Stimulated activated CD4-positive, alpha-beta T cell treated with anti-CD3 and anti-CD28 coated beads, Interleukin-1b, Interleukin-23, amount 100 ng/mL, for 24 hours (primary cell): ENCODE measurements around the gene ACAD11.
"Not testable (repeated sequence)": the region's sequence is repeated elsewhere in the genome, so short reads cannot be mapped to it uniquely, and the experiment has no call there.

Experiments
- DNase-seq, 4 experiments: peaks; one replicate each; pipeline ENCODE4 v3.0.0-alpha.2; 2020; ENCODE audit warnings: low read depth in 4 of 4, low spot score in 1 of 4

ACAD11 gene

GRCh38 chr3:132606085-132606484 is 53.5 kb downstream of the ACAD11 start:
- DNase-seq: no peak

- no peak for DNase-seq
Observed at GRCh38 chr3:132605374-132605792, 54.2 kb downstream of the ACAD11 start.

- not testable (repeated sequence) for DNase-seq
Observed at GRCh38 chr3:132600614-132601013, 59.0 kb downstream of the ACAD11 start.

DNA sequence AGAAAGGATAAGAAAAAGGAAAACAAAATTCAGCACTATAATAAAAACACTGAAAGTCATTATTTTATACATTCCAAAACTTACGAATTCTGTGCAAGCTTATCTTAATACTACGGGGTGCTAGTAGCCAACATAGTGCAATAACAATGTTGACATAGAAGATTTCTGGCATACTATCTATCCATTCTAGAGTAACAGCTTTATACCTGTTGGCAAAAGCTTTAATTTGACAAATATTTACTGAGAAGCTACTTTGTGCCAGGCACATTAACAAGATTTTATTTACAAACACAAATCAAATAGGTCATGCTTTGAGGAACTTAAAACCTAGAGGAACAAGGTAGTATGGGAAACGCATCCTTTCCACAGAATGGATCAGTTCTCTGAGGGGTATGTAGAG is 61.4 kb downstream of the ACAD11 start:
- DNase-seq: no peak

DNA sequence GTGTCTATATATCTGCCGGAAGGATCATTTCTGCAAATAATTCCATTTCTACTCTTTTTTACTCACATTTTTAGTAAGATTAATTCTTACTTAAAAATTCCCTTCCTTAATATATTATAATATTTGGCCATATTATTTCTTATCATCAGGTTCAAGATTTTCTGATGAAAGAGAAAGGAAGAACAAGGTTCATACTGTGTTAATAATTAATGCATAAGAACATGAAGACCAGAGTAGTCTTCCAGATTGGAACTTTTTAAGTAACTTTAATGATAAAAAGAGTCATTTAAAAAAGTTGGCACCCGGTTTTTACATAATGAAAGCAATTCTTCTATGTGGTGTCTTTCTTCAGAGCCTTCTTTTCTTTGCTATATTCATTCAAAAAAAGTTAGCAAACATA is 61.9 kb downstream of the ACAD11 start:
- DNase-seq: no peak

DNA sequence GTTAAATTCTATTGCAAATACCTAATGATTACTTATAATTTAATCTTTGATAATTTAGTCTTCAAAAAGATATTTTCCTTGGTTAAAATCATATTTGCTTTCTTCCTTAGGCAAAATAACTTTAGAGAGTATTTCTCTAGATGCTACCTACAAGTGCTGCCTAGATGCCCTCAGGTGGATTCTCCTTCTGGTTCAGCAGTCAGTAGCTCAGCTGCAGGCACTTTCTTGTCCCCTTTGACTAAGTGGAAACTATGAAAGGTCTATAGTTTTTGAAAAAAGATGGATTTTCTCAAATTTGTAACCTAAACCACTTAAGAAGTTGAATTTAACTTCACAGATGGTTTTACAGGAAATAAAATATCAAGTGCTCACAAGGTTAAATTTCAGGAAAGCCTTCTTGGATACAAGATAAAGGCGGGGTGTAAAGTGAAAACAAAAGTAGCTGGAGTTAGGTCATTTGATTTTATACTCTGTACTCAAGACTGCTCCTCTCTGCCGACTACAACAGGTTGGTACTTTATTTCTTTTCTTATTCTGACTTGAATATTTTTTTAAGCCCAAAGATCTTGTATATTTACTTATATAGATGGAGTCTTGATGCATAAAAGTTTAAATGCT is 62.7 kb downstream of the ACAD11 start, which contains the start of gene ACKR4:
Gene ACKR4 (plus strand): TSS at position 455 of the 618 bp plus-strand sequence. CDS start 3,128 bp downstream, outside the sequence.
- no peak for DNase-seq

DNA sequence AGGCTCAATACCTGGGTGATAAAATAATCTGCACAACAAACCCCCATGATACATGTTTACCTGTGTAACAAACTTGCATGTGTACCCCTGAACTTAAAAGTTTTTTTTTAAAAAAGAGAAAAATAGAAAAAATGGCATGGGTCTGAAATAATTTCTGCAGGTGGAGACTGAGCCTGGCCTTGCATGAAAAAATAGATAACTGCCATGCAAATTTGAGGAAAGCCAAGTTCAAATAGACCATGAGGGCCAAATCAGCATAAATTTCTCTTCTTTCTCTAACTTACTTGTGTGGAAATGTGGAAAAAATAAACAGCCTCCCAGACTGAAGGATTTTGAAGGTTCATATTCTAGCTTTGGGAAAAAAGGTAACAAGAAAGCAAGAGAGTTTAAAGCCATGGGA is 63.3 kb downstream of the ACAD11 start:
- DNase-seq: no peak

DNA sequence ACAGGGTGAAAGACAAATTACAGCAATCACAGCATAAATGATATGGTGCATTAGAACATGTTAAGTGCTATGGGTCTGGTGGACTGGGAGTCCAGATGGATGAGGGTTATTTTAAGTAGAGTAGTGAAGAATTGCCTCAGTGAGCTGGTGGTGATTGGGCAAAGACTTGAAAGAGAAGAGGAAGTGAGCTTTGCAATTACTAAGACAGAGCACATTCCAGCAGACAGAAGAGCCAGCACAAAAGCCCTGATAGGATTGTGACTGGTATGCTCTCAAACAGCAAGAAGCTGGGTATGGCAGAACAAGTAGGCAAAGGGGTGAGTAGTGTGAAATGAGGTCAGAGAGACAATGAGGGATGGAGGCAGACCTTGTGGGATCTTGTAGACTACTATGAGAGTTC is 64.6 kb downstream of the ACAD11 start:
- no peak for DNase-seq

DNA sequence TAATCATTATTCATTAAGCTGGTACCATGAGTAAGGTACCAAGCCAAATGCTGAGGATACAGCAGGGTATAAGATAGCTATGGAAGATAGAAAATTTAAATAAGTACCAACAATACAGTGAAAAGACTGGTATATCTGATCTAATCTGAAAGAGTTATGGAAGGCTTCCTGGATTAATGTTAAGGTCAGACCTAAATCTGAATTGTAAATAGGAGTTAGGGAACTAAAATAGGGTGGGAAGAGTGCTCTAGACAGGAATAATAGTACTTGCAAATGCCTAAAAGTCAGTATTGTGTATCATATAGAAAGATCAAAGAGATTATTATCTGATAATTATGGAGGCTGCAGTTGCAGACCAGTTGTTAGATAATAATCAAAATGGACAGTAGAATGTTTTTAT is 65.1 kb downstream of the ACAD11 start:
- no peak for DNase-seq

DNA sequence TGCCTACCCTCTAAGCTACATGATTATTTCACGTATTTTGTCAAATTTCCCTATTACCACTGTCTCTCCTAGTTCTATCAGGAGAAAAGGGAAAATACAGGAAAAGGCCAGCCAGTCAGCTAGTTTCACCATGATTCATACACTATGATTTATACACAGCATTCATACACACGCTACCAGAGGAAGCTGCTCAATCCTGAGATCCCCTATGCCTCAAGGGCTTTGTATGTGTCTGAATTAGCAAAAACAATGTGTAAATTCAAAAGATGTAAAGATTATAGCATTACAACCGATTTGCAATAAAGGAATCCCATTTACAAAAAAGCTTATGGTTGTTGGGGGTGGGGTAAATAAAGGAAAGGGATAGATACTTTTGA is 65.7 kb downstream of the ACAD11 start:
- no peak for DNase-seq

DNA sequence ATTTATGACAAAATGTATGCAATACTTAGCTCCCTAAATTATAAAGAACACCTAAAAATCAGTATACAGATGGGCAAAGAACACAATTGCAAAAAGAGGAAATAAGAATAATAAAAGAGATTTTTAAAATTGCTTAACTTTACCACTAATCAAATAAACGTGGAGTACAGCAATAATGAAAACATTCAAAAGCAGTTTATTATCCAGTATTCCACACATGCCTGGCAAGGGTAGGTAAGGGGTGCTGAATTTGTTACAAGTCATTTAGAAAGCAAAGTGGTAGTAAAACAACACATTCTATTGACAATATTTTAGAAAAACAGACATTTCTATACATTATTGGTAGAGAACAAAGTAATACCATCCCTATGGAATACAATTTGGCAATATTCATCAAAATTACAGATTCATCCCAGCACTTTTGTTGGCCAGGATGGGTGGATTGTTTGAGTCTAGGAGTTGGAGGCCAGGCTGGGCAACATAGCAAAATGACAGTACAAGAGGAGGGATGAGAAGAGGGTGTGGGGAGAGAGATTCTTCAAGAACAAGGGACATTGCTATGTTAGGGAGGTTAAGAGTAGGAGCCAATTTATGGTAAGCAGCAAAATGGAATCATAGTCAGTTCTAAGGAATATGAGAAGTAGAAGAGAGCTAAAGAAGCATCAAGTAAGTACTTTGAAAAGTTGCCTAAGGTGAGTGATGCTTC is 66.2 kb downstream of the ACAD11 start:
- no peak for DNase-seq

- DNase-seq: no peak
Observed at GRCh38 chr3:132592216-132592615, 67.4 kb downstream of the ACAD11 start.

DNA sequence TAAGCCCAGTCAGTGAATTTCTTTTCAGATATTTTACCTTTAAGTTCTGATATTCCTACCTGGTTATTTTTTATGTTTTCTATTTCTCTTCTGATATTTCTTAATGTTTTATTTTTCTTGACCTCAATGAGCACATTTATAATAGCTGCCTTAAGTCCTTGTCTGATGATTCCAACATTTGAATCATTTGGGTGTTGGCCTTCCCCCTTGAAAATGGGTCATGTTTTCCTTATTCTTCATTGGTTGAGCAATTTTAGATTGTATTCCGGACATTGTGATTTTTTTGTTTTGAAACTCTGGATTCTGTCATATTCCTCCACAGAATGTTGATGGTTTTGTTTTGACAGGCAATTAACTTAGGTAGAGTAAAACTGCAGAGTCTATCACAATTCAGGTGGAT is 72.2 kb downstream of the ACAD11 start:
- no peak for DNase-seq

DNA sequence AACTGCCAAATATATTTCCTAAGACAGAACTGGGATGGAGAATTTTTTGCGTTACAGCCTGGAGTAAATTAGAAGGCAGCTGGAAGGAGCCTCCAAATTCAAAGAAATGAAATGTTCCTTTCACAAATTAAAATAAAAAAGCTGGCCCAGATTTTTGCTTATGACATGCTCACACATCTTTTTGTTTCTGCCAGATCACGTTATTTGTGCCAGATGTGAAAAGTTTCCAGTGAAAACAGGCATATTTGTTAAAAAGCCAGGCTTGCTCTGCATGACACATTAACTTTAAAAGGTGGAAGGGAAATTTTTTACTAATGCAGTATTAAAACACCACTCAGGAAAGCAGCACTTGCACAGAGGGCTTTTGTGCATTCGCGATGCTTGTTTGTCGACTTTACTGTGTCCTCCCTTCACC is 85.8 kb downstream of the ACAD11 start:
- no peak for DNase-seq

- no peak for DNase-seq
Observed at GRCh38 chr3:132570016-132570415, 89.6 kb downstream of the ACAD11 start.

DNA sequence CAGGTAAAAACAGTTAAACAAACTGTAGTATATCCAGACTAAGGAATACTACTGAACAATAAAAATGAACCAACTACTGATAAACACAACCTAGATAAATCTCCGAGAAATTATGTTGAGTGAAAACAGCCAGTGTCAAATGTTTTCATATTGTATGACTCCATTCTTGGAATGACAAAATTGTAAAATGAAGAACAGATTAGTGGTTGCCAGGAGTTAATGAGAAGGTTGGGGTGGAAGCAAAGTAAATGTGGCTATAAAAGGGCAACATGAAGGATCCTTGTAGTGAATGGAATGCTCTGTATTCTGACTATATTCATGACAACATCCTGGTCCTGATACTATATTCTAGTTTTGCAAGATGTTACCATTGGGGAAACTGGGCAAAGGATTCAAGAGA is 90.0 kb downstream of the ACAD11 start:
- no peak for DNase-seq

GRCh38 chr3:132569153-132569552 is 90.5 kb downstream of the ACAD11 start:
- DNase-seq: no peak

DNA sequence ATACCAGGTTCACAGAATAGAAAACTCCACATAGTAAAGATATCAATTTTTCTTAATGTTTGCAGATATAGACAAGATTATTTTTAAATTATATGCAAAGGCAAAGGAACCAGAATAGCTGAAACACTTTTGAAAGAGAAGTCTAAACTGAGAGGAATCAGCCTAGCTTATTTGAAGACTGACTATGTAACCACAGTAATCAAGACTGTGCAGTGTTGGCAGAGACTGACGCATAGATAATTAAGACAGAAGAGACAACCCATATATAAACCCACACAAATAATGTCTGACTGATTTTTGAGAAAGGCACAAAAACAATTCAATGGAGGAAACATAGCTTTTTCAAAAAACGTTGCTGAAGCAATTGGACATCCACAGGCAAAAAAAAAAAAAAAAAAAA is 91.2 kb downstream of the ACAD11 start:
- no peak for DNase-seq

DNA sequence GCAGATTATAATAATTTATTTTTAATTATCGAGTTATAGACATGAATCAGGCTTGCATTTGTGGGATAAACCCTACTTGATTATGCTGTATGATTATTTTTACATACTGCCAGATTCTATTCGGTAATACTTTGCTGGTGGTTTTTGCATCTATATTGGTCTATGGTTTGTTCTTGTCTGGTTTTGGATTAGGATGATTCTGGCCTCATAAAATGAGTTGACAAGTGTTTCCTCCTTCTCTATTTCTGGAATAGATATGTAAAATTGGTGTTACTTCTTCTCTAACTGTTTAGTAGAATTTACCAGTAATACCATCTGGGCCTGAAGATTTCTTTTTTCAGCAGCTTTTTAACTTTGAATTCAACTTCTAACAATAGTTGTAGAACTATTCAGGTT is 95.5 kb downstream of the ACAD11 start:
- DNase-seq: no peak

- DNase-seq: no peak
Observed at GRCh38 chr3:132563420-132564069, 96.1 kb downstream of the ACAD11 start.

DNA sequence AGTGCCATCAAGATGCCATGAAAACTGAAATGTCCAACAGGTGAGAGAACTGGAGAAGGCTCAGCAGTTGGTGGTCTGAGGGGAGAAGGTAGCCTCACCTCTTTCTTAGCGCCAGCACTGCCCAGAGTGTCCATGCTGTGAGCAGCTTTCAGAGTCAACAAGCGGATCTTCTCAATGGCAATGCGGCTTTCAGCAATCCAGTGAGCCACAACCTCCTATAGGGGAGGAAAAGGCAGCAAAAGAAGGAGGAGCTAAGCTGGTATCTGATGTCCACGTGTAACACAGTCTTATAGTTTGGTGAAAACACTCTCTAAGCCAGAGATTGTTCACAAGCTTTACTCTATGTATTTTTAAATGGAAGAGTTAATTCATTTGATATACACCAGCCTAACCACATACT is 98.6 kb downstream of the ACAD11 start:
- no peak for DNase-seq

DNA sequence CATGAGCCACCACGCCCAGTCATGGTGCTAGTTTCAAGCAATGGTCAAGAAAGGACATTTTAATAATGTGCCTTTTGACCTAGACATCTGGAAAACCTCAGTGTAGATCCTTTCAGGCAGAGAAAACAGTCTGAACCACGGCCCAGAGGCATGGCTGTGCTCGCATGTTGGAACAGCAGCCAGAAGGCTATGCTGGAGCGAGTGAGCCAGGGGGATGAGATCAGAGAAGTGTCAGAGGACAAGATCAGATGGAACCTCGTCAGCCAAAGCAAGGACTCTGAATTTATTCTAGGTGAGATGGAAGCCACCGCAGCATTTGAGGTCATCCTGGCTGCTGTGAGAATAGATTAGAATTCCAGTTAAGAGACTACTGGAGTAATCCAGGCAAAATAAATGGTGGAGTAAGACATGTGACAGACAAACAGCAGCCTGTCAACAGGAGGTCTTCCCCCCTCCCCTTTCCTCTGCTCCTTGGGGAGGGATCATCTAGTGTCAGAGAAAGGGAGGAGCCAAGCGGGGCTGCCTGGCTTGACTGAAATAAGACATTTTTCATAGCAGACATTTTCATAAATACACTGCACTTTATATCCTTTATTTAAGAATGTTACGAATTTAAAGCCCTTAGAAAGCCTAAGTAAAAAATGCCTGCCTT is 103.0 kb downstream of the ACAD11 start:
- no peak for DNase-seq
